ENCODE results near the gene MED26. TPM values are rescaled to one million over a fixed set of nuclear protein-coding genes. Genes with fewer than 3 reads are reported as not detected.

Gene MED26
- total and polyA plus RNA-seq, 2 experiments from 2014 or later: 7.4 to 15.4 TPM

GRCh38 chr19:16541526-16542044 lies 86.4 kb downstream of the MED26 start (continued):
- no peak for TF ChIP-seq REST (IDR thresholded peaks at IDR 0.05; ENCODE audit: unreplicated experiment)

- Histone ChIP-seq H3K4me1 (ENCODE audit: insufficient read depth) (peaks cover 11% of the 10 kb centered on the region), H3F3A (replicated peaks; ENCODE audit: low read depth) (0 out of 2 replicates have a peak, but pooled peaks cover 16% of the 10 kb centered on the region), H3K4me3 (peak overlapping the region; percentile 100), H3K36me3 (ENCODE audit: insufficient read depth) (0 out of 2 replicates have a peak, but pooled peaks cover 5% of the 10 kb centered on the region), H3K79me2 (replicated peaks; ENCODE audit: insufficient read depth) (peaks cover 82% of the 10 kb centered on the region), H3K27ac (ENCODE audit: low read depth) (peak overlapping the region; percentile 88; the same call in 1 of the 2 replicates), H3K27me3 (ENCODE audit: insufficient read depth) (no peaks in the 10 kb centered on the region), H4K20me1 (replicated peaks; ENCODE audit: insufficient read depth) (peaks cover 44% of the 10 kb centered on the region), H3K9me2 (ENCODE audit: insufficient read depth) (no peaks in the 10 kb centered on the region), H2AFZ (no peak overlapping the region), H3K4me2 (peak overlapping the region; percentile 99)
- ATAC-seq (no peak), DNase-seq (ENCODE audit: low spot score) (no peak)
- peaks cover 12% of the 10 kb centered on the region for H3K27me3 Mint-ChIP-seq (ENCODE audit: insufficient read depth, low read depth, poor library complexity)
- peak overlapping the region; percentile 66; the same call in 1 of the 2 replicates for H3K27ac Mint-ChIP-seq
- H3K4me3 Mint-ChIP-seq: peak overlapping the region; percentile 97
- H3K4me1 Mint-ChIP-seq: peaks cover 20% of the 10 kb centered on the region
- no peaks in the 10 kb centered on the region for H3K9me3 Mint-ChIP-seq
- TF ChIP-seq STAT1 (IDR thresholded peaks at IDR 0.05; ENCODE audit: unreplicated experiment) (no peak), CREB1 (CRISPR knock-in tag; IDR thresholded peaks at IDR 0.05; ENCODE audit: low read depth) (no peak), POLR2AphosphoS5 (IDR thresholded peaks at IDR 0.05; ENCODE audit: low read depth) (no peak), ZNF331 (CRISPR knock-in tag; IDR thresholded peaks at IDR 0.05; ENCODE audit: low read depth) (no peak), ETS1 (IDR thresholded peaks at IDR 0.05) (no peak), EZH2phosphoT487 (IDR thresholded peaks at IDR 0.05; ENCODE audit: unreplicated experiment) (no peak), REST (IDR thresholded peaks at IDR 0.05; ENCODE audit: unreplicated experiment) (no peak), CTCF (conservative IDR thresholded peaks at IDR 0.05; ENCODE audit: low read depth in 2 of 2) (no peak)
- H3K36me3 Mint-ChIP-seq (ENCODE audit: low read depth): peaks cover 51% of the 10 kb centered on the region
Observed at GRCh38 chr19:16540948-16541347, 87.1 kb downstream of the MED26 start.
